GM21447 (cell line): ENCODE results near the gene EML1.

Experiments
- ATAC-seq: cut with Tn5 transposase; IDR thresholded peaks from one replicate; pipeline ENCODE4 v1.9.1; 2021; ENCODE audit not compliant: unreplicated experiment

Gene EML1

DNA sequence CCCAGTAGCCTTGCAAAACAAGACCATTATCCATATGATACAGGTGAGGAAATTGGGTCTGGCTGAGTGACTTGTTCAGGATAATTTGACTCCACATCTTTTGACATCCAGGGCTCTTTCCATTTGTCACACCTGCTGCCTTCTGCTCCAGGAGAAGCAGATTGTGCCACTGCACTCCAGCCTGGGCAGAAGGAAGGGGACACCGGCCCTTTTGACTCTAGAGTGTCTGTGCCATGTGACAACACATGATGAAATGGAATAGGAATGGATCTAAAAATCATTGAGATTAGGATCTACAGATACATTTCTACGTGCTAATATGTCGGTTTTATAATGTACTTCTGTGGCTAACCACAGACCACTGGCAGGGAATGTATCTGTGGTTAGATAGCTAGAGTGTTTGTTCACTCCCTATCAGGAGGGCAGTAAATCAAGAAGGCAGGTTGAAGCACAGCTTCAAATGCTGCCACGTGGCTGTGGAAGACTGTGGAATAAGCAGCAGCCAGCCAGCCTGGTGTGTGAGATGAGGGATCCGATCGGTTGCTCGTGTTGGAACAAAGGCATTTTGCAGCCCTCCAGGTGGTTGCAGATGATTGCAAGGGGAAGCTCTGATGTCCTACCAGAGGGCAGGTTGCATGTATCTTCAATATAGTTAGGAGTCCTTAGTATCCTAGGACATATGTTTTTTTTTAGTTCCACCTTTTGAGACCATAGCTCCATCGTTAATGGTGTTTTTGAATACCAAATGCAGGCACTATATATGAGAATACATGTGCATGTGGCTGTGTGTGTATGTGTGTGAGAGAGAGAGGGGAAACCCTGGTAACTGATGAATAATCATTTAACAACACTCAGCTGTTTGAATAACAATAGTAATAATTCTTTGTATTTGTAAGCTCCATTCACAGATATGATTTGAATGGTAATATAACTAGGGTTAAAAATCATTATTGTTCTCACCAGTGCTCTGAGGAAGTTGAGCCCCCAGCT is 28.6 kb downstream of the EML1 start:
- no peak for ATAC-seq

DNA sequence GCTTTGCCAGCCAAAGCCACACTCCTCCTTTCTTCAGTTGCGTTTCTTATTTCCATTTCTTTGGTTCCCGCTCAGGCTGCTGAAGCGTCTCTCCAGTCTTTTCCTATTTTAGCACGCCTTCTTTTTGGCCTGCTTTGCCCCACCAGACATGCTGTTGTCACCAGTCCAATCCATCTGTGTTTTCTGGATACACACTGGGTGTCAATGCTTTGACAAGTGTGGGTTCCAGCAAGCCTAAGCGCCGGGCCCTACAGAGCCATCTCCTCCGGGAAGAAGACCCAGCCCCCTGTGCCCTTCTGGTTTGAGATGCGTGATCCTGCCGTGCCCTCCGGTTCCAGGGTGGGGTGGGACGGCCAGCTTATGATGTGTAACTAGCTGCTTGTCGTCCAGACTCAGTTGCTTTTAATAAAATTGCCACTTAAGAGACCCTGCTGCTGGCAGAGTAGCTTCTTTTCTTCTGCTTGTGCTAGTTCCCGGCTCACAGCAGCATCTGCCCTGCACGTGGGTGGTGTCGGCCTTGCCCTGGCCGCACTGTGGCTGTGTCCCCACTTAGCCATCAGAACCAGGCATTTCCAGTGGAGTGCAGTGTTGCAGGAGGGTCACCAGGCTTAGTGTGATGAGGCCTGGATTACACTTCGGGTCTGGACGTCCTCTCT is 29.7 kb downstream of the EML1 start:
- no peak for ATAC-seq

GRCh38 chr14:99824776-99825175 is 31.6 kb downstream of the EML1 start:
- ATAC-seq: no peak

GRCh38 chr14:99829450-99829849 is 36.2 kb downstream of the EML1 start:
- no peak for ATAC-seq

GRCh38 chr14:99831303-99831702 is 38.1 kb downstream of the EML1 start:
- no peak for ATAC-seq

GRCh38 chr14:99831903-99832685 is 38.9 kb downstream of the EML1 start:
- no peak for ATAC-seq

GRCh38 chr14:99837822-99838221 is 44.6 kb downstream of the EML1 start:
- ATAC-seq: no peak

- no peak for ATAC-seq
These were observed 45.5 kb downstream of the EML1 start for GRCh38 chr14:99838639-99839134.

- ATAC-seq: no peak
These were observed 46.5 kb downstream of the EML1 start for GRCh38 chr14:99839696-99840095.

DNA sequence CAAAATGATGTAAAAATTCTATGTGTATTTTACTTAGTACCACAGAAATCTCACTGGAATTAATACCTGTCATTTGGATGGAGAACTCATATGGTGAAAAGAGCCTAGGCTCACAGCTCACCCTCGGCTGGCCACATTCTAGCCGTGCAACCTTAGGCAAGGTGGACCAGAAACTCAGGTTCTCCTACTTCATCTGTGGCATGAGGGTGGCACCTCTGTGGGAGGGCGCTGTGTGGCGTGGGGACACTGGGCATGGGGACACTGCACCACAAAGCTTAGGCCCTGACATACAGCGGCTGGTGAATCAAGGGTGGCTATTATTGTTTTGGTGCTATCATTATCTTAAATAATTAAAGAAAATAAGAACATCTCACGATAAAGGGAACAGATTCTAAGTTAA is 47.1 kb downstream of the EML1 start:
- no peak for ATAC-seq

GRCh38 chr14:99840774-99841305 is 47.6 kb downstream of the EML1 start:
- no peak for ATAC-seq

DNA sequence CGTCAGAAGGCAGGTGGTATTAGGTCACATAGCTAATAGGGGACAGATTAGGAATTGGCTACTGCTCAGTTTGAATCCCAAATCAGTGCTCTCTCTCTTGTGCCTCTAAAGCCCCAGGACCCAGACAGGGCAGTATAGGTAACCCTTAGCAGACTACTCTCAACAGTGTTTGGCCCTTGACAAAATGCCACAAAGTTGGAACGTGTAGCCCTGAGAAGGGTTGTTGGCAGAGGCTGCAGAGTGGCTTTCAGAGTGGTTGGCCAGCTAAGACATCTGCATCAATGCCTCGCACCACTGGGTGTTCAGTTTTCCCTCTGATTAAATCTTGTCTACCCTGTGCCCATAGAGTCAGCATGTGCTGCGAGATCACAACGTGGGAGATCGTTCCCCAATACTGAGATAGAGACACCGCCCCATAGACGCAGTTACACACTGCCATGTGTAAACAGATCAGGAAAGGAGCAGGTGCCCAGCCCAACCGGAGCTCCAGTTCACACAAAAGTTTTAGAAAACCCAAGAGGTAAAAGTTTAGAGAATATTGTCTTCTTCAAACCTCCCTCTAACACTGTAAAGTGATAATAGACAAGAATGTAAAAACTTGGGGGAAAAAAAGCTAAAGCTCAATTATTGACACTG is 48.3 kb downstream of the EML1 start:
- no peak for ATAC-seq

- no peak for ATAC-seq
These were observed 48.9 kb downstream of the EML1 start for GRCh38 chr14:99842141-99842540.

DNA sequence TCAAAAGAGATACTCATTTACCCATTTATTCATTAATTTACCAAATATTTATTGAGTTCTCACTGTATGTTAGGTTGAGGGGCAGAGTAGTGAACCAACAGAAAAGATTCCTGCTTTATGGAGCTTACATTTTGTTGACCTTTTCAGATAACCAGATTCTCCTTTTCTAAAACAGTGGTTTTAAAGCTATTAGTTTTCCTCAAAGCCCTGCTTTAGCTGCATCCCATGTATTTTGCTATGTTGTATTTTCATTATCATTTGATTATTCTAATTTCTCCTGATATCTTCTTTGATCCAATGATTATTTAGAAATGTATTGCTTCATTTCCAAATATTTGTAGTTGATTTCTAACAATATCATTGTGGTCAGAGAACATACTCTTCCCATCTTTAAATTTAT is 53.6 kb downstream of the EML1 start:
- no peak for ATAC-seq

- no peak for ATAC-seq
These were observed 57.5 kb downstream of the EML1 start for GRCh38 chr14:99850709-99851108.

DNA sequence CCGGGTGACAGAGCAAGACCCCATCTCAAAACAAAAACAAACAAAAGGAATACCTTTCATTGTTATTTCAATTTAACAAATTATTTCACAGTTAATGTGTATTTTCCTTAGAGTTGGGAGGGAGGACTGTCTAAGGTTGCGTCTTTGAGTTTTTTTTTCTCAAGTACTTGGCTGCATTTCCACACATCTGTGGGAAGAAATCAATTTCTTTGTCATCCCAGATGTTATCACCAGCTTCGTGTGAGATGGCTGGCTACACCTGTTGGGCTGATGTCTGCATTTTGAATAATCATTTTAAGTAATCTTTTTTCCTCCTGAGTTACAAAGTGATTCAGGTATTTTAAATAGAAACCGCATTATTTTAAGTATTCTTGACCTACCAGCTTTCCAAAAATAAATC is 59.4 kb downstream of the EML1 start:
- ATAC-seq: no peak

DNA sequence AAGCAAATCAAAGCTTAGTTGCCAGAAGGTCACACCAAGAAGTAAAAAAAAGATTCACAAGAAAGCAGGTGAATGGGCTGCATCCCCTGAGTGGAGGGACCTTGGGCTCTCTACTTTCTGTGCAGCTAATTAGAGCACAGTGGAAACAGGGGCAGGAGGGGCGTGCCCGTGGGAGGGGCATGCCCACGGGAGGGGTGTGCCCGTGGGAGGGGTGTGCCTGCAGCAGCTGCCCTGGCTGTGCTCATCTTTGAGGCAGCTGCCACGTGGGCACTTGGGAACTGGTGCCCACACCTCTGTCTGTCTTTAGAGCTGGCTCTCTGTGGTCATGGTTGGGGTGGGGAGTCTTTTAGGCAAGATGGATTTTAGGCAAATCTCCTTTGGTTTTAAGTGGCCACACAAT is 60.0 kb downstream of the EML1 start:
- no peak for ATAC-seq

DNA sequence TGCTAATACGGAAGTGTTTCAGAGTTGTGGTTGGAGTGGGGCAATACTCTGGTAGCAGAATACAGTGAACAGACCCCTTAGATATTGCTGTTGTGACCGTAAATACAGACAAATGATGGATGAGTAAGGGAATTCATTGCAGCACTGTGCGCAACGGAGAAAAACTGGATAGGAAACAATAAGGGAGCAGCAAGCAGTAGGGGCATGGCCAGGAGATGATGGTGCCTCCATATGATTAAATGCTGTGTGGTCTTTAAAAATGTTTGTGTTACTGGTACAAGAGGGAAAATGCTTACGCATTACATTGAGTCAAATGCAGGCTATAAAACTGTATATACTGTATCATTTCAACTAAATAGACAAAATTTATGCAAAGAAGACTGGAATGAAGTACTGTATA is 61.6 kb downstream of the EML1 start:
- ATAC-seq: no peak

- no peak for ATAC-seq
These were observed 62.1 kb downstream of the EML1 start for GRCh38 chr14:99855271-99855670.

GRCh38 chr14:99857551-99857950 is 64.3 kb downstream of the EML1 start:
- no peak for ATAC-seq

- ATAC-seq: no peak
These were observed 67.0 kb downstream of the EML1 start for GRCh38 chr14:99860219-99860618.
